ENCODE measurements around the gene ZFYVE28. TPM values are rescaled to one million over a fixed set of nuclear protein-coding genes. Genes with fewer than 3 reads are reported as not detected.
A peak's percentile ranks its signal among the peaks of the same experiment; 100 is the strongest.
"Not testable (repeated sequence)": the region's sequence is repeated elsewhere in the genome, so short reads cannot be mapped to it uniquely, and the experiment has no call there.

The ZFYVE28 gene
- total RNA-seq, 1 experiment from 2014 or later = 12.9 TPM

DNA sequence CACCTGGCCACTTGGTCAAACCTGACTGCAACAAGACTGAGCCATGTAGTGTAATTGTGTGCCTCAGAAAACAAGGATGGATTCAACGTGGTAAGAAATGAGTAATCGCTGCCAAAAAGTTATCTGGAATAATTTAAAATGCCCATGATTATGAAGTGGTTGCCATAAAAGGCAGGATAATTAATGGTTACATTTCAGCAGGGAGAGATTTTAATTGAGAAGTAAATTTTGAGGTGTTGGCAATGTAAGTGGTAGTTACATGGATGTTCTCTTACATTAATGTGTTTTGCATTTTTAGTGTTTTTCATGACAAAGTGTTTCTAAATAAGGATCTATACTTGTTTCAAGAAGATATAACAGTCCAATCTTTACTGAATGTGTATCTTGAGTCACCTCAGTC is 192.2 kb downstream of the ZFYVE28 start:
- CTCF ChIA-PET = interaction anchor here (0.5 kb wide), 1 partner anchor 455 kb away, joined by 4 read pairs; no protein-coding TSS in a partner anchor
- POLR2A ChIA-PET (ENCODE audit: unreplicated experiment) = no interaction called here

DNA sequence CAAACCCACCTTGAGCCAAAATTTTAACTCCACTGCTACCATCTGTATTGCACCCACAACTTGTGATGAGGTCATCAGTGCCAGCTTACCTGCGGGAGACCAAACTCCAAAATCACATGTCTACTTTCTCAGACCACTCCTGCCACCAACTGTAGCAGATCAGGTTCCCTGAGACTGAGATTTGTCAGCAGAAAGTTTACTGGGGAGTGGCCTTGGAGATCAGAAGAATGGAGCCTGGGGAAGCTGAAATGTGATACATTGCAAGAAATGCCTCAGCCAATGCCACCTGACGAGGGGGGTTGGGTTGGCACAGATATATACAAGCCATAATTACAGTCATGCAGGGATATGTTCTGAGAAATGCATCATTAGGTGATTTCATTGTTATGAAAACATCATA is 195.6 kb downstream of the ZFYVE28 start:
- Histone ChIP-seq H3K27me3 (ENCODE audit: insufficient read depth, low read depth) (no peaks in the 10 kb centered on the region), H2AFZ (no peak overlapping the region), H3K4me2 (0 out of 2 replicates have a peak overlapping the region, but pooled peaks have one; percentile 10), H3K36me3 (ENCODE audit: low read depth) (no peaks in the 10 kb centered on the region), H3K9me3 (ENCODE audit: insufficient read depth, low read depth) (no peaks in the 10 kb centered on the region), H3K79me2 (ENCODE audit: low read depth) (no peaks in the 10 kb centered on the region), H3K4me1 (replicated peaks; ENCODE audit: insufficient read depth) (peaks cover 14% of the 10 kb centered on the region), H3F3A (ENCODE audit: insufficient read depth, low read depth) (peaks cover 15% of the 10 kb centered on the region; the same call in 1 of the 2 replicates), H3K27ac (no peak overlapping the region), H4K20me1 (ENCODE audit: insufficient read depth) (no peaks in the 10 kb centered on the region; the same call in 1 of the 2 replicates), H3K4me3 (no peak overlapping the region), H3K9me2 (ENCODE audit: insufficient read depth) (no peaks in the 10 kb centered on the region)
- intact Hi-C loops (cut with micrococcal nuclease; ENCODE audit: unreplicated experiment) = loop anchor here (2.0 kb wide), 1 partner anchor 246 kb away; the partner anchor contains the start of gene RNF4
- ChIA-PET CTCF (interaction anchor here (0.5 kb wide), 1 partner anchor 220 kb away, joined by 5 read pairs; no protein-coding TSS in a partner anchor), POLR2A (ENCODE audit: unreplicated experiment) (interaction anchor here (0.5 to 0.6 kb wide), 4 partner anchors 39 to 361 kb away, joined by 3 to 12 read pairs (median 6); no protein-coding TSS in a partner anchor)
- no peak for TF ChIP-seq EZH2 (IDR thresholded peaks at IDR 0.05; ENCODE audit: low read depth)
- TF ChIP-seq, protein P1, sequence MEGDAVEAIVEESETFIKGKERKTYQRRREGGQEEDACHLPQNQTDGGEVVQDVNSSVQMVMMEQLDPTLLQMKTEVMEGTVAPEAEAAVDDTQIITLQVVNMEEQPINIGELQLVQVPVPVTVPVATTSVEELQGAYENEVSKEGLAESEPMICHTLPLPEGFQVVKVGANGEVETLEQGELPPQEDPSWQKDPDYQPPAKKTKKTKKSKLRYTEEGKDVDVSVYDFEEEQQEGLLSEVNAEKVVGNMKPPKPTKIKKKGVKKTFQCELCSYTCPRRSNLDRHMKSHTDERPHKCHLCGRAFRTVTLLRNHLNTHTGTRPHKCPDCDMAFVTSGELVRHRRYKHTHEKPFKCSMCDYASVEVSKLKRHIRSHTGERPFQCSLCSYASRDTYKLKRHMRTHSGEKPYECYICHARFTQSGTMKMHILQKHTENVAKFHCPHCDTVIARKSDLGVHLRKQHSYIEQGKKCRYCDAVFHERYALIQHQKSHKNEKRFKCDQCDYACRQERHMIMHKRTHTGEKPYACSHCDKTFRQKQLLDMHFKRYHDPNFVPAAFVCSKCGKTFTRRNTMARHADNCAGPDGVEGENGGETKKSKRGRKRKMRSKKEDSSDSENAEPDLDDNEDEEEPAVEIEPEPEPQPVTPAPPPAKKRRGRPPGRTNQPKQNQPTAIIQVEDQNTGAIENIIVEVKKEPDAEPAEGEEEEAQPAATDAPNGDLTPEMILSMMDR (conservative IDR thresholded peaks at IDR 0.05) = no peak
- DNase-seq = peak; percentile 64 to 82
- no TSS peak for BruUV-seq (replicated peaks)

More for the DNA sequence above, 192.2 kb downstream of the ZFYVE28 start:
- Histone ChIP-seq H2AFZ (no peak overlapping the region), H3K9me3 (ENCODE audit: insufficient read depth, low read depth) (no peaks in the 10 kb centered on the region), H3K27ac (no peak overlapping the region), H3K36me3 (ENCODE audit: low read depth) (no peaks in the 10 kb centered on the region), H3K27me3 (ENCODE audit: insufficient read depth, low read depth) (no peaks in the 10 kb centered on the region), H3K4me1 (replicated peaks; ENCODE audit: insufficient read depth) (peaks cover 14% of the 10 kb centered on the region), H3K9me2 (ENCODE audit: insufficient read depth) (no peaks in the 10 kb centered on the region), H3K4me2 (no peak overlapping the region), H3K4me3 (no peak overlapping the region), H3K79me2 (ENCODE audit: low read depth) (no peaks in the 10 kb centered on the region), H3F3A (ENCODE audit: insufficient read depth, low read depth) (peaks cover 15% of the 10 kb centered on the region; the same call in 1 of the 2 replicates), H4K20me1 (ENCODE audit: insufficient read depth) (no peaks in the 10 kb centered on the region)
- TF ChIP-seq EZH2 (IDR thresholded peaks at IDR 0.05; ENCODE audit: low read depth) = no peak
- TF ChIP-seq, protein P1 (conservative IDR thresholded peaks at IDR 0.05) = no peak
- DNase-seq = no peak
- BruUV-seq (replicated peaks) = no TSS peak
- intact Hi-C loops (cut with micrococcal nuclease; ENCODE audit: unreplicated experiment) = no loop called here

- CTCF ChIA-PET = not testable (repeated sequence)
- POLR2A ChIA-PET (ENCODE audit: unreplicated experiment) = interaction anchor here (0.5 kb wide), 1 partner anchor 17 kb away, joined by 3 read pairs; no protein-coding TSS in a partner anchor
- intact Hi-C loops (cut with micrococcal nuclease; ENCODE audit: unreplicated experiment) = loop anchor here (2.0 kb wide), 1 partner anchor 817 kb away; no protein-coding TSS in a partner anchor
Measured at GRCh38 chr4:2221378-2221777, 197.1 kb downstream of the ZFYVE28 start.

More at GRCh38 chr4:2221378-2221777, 197.1 kb downstream of the ZFYVE28 start:
- H4K20me1 ChIP-seq (ENCODE audit: insufficient read depth); H3K9me3 ChIP-seq (ENCODE audit: insufficient read depth, low read depth); H3K27ac ChIP-seq; H2AFZ ChIP-seq; BruUV-seq (replicated peaks); H3K79me2 ChIP-seq (ENCODE audit: low read depth); H3K4me2 ChIP-seq; H3K36me3 ChIP-seq (ENCODE audit: low read depth); H3K9me2 ChIP-seq (ENCODE audit: insufficient read depth); H3K27me3 ChIP-seq (ENCODE audit: insufficient read depth, low read depth); H3K4me3 ChIP-seq; DNase-seq: not testable (repeated sequence)
- H3F3A ChIP-seq (ENCODE audit: insufficient read depth, low read depth) = peaks cover 15% of the 10 kb centered on the region; the same call in 1 of the 2 replicates
- H3K4me1 ChIP-seq (replicated peaks; ENCODE audit: insufficient read depth) = peaks cover 14% of the 10 kb centered on the region
